Measurements from ENCODE around the gene CCL4L2.
"Not testable (repeated sequence)": the region's sequence is repeated elsewhere in the genome, so short reads cannot be mapped to it uniquely, and the experiment has no call there.

Gene CCL4L2

DNA sequence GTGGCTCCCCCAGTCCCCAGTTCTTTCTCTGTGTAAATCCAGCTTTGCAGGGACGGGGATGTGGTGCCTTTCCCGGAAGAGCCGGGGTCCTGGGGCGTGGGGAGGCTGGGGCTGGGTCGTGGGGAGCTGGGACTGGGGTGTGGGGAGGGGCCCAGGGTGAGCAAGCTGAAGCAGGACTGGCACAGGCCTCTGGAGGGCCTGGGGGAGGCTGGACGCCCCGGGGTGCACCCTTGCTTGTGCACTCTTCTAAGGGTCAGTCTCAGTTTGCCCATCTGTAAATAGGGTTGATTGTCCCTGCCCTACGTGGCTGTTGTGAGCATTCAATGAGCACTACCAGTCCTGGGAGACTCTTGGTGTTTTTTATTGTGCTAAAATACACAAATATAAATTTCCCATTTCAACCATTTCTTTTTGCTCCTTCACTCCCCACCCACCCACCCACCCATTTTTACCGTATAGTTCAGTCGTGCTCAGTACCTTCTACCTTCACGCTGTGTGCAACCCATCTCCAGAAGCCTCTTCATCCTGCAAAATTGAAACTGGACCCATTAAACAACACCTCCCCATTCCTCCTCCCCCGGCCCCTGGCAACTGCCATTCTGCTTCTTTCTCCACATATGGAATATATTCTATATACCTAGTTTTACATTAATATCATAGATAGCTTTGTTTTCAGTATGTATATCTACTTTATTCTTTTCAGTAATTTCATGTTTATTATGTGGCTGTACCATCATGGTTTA, 26.7 kb upstream of the CCL4L2 start:
- no peak overlapping the region for H3K27ac ChIP-seq
- H3K36me3 ChIP-seq (replicated peaks): no peaks in the 10 kb centered on the region
- peaks cover 8% of the 10 kb centered on the region for H3K27me3 ChIP-seq (replicated peaks)
- no peak for DNase-seq
- no peak overlapping the region for H3K4me3 ChIP-seq (ENCODE audit: low read depth, low read length)
- in situ Hi-C loops (cut with HindIII; ENCODE audit: low pct_ligation_motif_present, low sequenced_read_pairs): no loop called here
- TF ChIP-seq, protein P1, sequence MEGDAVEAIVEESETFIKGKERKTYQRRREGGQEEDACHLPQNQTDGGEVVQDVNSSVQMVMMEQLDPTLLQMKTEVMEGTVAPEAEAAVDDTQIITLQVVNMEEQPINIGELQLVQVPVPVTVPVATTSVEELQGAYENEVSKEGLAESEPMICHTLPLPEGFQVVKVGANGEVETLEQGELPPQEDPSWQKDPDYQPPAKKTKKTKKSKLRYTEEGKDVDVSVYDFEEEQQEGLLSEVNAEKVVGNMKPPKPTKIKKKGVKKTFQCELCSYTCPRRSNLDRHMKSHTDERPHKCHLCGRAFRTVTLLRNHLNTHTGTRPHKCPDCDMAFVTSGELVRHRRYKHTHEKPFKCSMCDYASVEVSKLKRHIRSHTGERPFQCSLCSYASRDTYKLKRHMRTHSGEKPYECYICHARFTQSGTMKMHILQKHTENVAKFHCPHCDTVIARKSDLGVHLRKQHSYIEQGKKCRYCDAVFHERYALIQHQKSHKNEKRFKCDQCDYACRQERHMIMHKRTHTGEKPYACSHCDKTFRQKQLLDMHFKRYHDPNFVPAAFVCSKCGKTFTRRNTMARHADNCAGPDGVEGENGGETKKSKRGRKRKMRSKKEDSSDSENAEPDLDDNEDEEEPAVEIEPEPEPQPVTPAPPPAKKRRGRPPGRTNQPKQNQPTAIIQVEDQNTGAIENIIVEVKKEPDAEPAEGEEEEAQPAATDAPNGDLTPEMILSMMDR (IDR thresholded peaks at IDR 0.05; ENCODE audit: low read depth, low read length, missing control alignments): no peak

DNA sequence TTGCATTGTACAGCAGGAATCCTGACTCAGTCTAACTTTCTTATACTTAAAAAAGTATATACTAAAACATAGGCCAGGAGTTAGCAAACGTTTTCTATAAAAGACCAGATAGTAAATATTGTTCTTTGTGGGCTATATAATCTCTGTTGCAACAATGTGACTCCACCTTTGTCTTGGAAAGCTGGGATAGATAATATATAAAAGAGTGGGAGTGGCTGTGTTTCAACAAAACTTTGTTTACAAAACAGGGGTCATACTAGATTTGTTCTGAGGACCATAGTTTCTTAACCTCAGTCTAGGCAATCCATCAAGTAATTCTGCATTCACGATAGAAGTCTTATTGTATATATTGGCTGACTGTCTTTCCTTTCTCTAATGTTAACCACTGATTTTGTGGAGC, 25.4 kb upstream of the CCL4L2 start:
- TF ChIP-seq, protein P1 (IDR thresholded peaks at IDR 0.05; ENCODE audit: low read depth, low read length, missing control alignments): no peak
- in situ Hi-C loops (cut with HindIII; ENCODE audit: low pct_ligation_motif_present, low sequenced_read_pairs): no loop called here
- no peak for DNase-seq
- no peak overlapping the region for H3K27ac ChIP-seq
- no peak overlapping the region for H3K4me3 ChIP-seq (ENCODE audit: low read depth, low read length)
- H3K36me3 ChIP-seq (replicated peaks): no peaks in the 10 kb centered on the region
- H3K27me3 ChIP-seq (replicated peaks): peaks cover 8% of the 10 kb centered on the region

DNA sequence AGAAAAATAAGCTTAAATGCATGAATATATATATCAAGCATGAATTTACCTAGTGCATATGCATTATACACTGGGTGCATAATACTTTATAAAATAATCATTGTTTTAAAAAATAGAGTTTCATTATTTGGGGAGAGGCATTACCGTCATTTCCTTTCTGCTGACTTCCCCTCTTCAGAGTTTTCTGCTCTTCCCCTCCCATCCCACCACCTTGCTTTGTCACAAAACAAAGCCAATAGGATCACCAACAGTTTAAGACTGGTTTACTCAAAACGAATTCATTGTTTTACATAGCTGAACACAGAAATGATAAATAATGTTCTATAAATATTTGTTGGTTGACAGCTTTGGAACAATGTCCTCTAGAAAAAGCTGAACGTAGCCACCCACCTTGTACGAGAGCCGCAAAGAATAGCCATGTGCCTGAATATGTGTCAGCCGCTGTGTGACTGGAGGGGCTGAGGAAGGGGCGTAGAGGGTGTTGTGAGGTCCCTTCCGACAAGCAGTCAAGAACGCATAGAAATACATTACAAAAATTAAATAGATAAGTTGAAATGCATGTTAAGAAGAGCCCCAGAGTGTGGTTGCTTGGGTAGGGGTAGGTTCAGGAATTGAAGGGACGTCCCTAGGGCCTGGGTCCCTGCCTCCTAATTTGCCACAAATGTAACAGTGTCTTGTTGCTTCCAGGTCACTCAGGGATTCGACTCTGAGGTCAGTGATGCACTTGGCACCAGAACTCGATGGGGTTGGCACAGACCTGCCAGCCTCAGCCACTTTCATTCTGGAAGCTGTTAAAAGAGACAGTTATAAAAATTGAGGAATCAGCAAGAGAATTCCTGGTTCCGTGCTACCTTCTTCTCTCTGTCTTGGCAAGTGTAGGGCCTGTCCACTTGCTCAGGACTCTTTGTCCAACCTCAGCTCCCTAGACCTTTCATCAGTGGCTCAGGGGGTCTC, 23.8 kb upstream of the CCL4L2 start:
- DNase-seq; in situ Hi-C loops (cut with HindIII; ENCODE audit: low pct_ligation_motif_present, low sequenced_read_pairs); H3K27ac ChIP-seq: not testable (repeated sequence)

DNA sequence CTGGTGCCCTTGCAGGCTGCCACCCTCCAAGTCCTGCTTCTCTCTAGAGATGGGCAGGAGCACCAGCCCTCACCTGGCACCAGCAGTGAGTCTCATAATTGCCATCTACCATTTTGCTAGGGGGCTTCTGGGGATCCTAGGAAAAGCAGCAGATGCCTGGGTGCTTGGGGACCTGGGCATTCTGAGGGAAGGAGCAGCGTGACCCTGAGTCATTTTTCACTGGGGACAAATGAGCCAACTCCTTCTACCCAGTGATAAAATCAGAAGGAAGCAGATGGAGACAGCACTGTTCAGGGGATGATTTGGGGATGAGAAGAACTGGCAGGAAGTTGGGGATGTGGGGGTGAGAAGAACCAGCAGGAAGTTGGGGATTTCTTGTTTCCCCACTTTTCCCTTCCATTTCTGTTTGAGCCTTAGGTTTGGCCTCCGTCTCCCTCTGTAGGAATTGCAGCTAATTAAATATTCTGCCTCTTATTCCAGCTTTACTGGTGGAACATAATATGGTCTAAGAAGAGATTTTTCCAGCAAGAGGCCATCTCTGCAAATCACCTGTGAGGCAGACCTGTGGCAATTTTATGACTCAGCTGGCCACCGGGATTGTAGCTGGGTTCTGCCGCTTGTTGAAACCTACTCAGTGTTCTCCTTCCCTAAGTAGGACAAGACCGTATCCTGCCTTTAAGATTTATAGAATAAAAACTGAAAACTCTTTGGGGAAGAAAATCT, 22.8 kb upstream of the CCL4L2 start:
- H3K36me3 ChIP-seq (replicated peaks); H3K27me3 ChIP-seq (replicated peaks); DNase-seq; H3K27ac ChIP-seq; H3K4me3 ChIP-seq (ENCODE audit: low read depth, low read length); in situ Hi-C loops (cut with HindIII; ENCODE audit: low pct_ligation_motif_present, low sequenced_read_pairs): not testable (repeated sequence)

More for the DNA sequence above, 23.8 kb upstream of the CCL4L2 start:
- H3K36me3 ChIP-seq (replicated peaks); H3K27me3 ChIP-seq (replicated peaks); H3K4me3 ChIP-seq (ENCODE audit: low read depth, low read length): not testable (repeated sequence)

DNA sequence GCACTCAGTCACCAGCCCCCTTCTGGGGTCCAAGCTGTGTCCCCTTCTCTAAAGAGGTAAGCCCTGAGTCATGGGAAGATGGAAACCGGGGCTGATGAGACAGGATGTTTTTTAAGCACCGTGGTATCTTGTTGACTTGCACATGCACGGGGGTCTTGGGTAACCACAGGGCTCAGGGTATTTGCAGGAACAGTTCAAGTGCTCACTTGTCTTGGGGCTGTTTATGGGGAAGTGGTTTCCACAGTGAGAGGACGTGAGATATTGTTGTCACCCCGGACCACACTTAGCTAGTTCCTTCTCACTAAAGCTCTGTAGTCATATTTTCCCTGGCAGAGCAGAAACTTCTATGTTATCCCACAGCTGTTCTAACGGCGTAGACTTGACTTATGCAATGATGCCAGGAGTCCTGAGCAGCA, 22.0 kb upstream of the CCL4L2 start:
- Histone ChIP-seq H3K36me3 (replicated peaks) (no peaks in the 10 kb centered on the region), H3K4me3 (ENCODE audit: low read depth, low read length) (no peak overlapping the region), H3K27ac (no peak overlapping the region), H3K27me3 (replicated peaks) (peaks cover 4% of the 10 kb centered on the region)
- in situ Hi-C loops (cut with HindIII; ENCODE audit: low pct_ligation_motif_present, low sequenced_read_pairs): no loop called here
- TF ChIP-seq, protein P1 (IDR thresholded peaks at IDR 0.05; ENCODE audit: low read depth, low read length, missing control alignments): no peak
- no peak for DNase-seq

DNA sequence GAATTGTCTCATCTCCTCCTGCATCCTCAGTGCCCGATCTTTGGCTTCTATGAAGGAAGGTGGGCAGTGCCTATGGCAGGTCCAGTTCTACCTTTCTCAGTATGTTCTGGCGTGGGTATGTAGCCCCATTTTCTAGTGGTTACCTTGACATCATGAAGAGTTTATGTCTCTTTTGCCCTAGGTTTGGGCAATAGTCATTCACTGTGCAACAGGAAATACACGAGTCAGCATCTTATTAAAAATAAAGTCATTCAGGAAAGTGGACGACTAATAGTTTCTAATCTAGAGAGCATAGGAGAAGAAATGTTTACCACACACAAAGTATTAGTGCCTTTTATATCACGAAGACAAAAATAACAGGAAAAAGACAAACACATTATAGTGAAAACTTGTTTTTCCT, 20.9 kb upstream of the CCL4L2 start:
- H3K27ac ChIP-seq; H3K27me3 ChIP-seq (replicated peaks); DNase-seq; H3K4me3 ChIP-seq (ENCODE audit: low read depth, low read length); H3K36me3 ChIP-seq (replicated peaks); in situ Hi-C loops (cut with HindIII; ENCODE audit: low pct_ligation_motif_present, low sequenced_read_pairs): not testable (repeated sequence)

DNA sequence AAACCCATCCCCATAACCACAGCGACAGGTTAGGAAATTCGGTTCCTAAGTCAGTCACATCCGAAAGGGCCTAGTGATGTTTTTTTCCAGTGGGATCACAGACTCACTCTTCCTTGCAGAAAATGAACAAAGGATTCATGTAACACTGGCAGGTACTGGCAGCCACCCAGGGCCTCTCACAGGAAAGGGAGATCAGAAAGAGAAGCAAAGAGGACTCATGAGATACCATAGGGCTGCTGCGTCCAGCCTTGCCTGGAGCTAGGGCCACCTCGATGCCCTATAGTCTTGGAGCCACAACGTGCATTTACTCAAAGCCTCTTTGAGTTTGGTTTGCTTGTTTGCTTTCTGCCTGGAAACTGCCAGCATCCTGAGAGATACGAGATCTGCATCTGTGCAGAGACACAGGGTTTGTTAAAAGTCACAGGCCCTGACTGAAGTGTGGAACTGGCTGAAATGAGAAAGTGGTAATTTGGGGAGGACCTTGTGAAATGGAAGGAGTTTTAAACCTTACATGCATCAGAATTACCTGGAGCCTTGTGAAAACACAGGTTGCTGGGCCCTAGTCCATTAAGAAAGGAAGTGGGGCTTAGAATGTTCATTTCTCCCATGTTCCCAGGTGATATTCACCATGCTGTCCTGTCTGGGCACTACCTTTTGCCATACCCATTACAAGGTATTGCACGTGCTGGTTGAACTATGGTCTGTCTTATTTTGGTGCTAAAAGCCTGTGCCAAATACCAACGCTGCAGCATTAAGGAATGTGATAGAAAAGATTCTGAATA, 20.1 kb upstream of the CCL4L2 start:
- H3K27ac ChIP-seq; H3K36me3 ChIP-seq (replicated peaks); in situ Hi-C loops (cut with HindIII; ENCODE audit: low pct_ligation_motif_present, low sequenced_read_pairs); DNase-seq; H3K27me3 ChIP-seq (replicated peaks); H3K4me3 ChIP-seq (ENCODE audit: low read depth, low read length): not testable (repeated sequence)

All from brain microvascular endothelial cell (primary cell).